Measurements from ENCODE around the gene EMC9.
"Not testable (repeated sequence)": the region's sequence is repeated elsewhere in the genome, so short reads cannot be mapped to it uniquely, and the experiment has no call there.

Gene EMC9

GRCh38 chr14:24108336-24108874 is 33.0 kb downstream of the EMC9 start:
- no peak for DNase-seq
- peak; percentile 16 for ATAC-seq

GRCh38 chr14:24106672-24107271 is 34.6 kb downstream of the EMC9 start:
- DNase-seq (no peak), ATAC-seq (no peak)

DNA sequence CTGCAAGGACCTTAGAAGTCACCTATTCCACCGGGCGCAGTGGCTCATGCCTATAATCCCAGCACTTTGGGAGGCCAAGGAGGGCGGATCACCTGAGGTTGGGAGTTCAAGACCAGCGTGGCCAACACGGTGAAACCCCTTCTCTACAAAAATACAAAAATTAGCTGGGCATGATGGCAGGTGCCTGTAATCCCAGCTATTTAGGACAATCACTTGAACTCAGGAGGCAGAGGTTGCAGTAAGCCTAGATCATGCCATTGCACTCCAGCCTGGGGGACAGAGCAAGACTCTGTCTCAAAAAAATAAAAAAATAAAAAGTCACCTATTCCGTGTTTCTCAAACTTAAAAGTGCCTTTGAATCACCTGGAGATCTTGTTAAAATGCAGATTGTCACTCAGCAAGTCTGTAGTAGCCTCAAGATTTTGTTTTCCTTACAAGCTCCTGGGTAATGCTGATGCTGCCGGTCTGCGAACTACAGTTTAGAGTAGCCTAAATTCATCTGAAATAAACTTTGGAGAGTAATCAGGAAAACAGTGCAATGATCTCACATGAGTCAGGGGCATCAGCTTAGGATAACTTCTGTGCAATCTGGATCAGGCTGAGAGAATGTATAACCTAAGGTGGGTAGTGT is 35.7 kb downstream of the EMC9 start:
- not testable (repeated sequence) for ATAC-seq, DNase-seq

DNA sequence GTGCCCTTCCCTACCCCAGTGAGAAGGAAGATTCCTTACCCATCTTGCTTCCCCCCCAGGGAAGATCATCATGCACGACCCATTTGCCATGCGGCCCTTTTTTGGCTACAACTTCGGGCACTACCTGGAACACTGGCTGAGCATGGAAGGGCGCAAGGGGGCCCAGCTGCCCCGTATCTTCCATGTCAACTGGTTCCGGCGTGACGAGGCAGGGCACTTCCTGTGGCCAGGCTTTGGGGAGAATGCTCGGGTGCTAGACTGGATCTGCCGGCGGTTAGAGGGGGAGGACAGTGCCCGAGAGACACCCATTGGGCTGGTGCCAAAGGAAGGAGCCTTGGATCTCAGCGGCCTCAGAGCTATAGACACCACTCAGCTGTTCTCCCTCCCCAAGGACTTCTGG is 37.9 kb downstream of the EMC9 start:
- no peak for ATAC-seq
- DNase-seq: no peak

- ATAC-seq: no peak
- no peak for DNase-seq
Measured at GRCh38 chr14:24102357-24103048, 38.9 kb downstream of the EMC9 start.

DNA sequence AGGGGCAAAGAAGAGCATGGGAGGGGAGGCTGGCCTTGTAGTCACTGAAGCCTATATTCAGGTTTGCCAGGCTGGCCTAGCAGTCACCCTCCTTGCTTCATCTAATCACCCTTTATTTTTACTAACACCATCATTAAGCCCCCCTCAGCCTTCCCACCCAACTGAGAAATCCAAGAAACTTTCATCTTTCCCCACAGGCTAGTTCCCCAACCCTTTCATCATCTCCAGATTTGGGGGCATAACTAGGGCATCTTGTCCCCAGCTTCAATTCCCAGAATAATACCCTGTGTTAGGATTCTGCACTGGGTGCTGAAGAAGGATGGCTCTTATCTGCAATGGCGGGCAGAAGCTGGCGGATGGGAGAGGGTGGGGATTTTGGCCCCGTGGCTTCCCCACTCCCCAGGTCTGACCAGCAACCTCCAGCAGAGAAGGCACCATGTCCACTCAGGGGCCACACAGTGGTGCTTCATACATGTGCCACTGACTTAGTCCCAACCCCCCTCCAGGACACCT is 40.4 kb downstream of the EMC9 start:
- DNase-seq (no peak), ATAC-seq (no peak)

GRCh38 chr14:24100197-24100981 is 41.0 kb downstream of the EMC9 start:
- ATAC-seq (no peak), DNase-seq (no peak)

GRCh38 chr14:24098927-24099813 is 42.2 kb downstream of the EMC9 start:
- ATAC-seq: no peak
- DNase-seq: no peak

GRCh38 chr14:24098229-24098926 is 43.0 kb downstream of the EMC9 start:
- ATAC-seq: no peak
- no peak for DNase-seq

GRCh38 chr14:24096545-24097181 is 44.7 kb downstream of the EMC9 start:
- ATAC-seq (no peak), DNase-seq (no peak)

- DNase-seq (peak; percentile 80), ATAC-seq (peak; percentile 66)
Measured at GRCh38 chr14:24095271-24096068, 45.9 kb downstream of the EMC9 start.

DNA sequence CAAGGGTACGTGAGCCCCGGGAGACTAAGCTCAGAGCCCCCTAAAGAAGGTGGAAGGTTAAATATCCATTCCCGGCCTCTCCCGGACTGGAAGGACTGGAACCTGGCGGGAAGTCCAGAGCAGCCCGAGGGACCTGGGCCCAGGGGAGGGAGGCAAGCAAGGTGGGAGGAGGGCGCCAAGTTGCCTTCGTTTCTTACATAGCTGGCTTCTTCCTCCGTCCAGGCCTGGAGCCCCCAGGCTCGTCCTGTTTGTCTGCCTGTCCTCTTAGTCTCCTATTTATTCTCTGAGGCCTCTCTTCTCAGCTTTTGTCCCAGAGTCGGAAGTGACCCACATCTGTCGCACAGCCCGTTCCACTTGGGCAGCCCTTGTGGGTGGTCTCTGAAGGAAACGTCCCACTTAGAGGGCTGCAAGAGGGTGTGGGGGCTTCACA is 46.5 kb downstream of the EMC9 start:
- no peak for ATAC-seq
- DNase-seq: no peak

- DNase-seq: peak; percentile 92
- peak; percentile 83 for ATAC-seq
Measured at GRCh38 chr14:24093901-24094840, 47.2 kb downstream of the EMC9 start, which contains the start of gene PCK2. PCK2 (plus strand) TSS chr14:24094311; CDS start chr14:24094406, 95 bp downstream.

DNA sequence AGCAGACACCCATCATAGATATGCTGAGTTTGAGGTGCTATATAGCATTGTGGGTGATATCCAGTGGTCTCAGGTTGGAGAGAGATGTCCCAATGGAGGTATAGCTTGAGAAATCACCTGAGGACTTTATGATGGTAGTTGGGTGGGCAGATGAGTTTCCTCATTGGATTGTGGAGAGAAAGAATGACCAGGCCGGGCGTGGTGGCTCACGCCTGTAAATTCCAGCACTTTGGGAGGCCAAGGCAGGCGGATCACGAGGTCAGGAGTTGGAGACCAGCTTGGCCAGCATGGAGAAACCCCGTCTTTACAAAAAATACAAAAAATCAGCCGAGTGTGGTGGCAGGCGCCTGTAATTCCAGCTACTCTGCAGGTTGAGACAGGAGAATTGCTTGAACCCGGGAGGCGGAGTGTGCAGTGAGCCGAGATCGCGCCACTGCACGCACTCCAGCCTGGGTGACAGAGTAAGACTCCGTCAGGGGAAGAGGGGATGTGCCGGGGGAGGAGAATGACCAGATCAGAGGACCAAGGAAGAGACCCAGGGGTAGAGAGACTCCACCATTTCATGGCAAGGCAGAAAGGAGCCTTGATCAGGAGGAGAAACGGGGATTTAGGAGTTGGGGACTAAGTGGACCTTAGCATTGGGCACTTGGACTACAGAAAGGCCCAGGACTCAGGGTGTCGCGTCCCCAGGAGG is 48.0 kb downstream of the EMC9 start:
- no peak for DNase-seq
- no peak for ATAC-seq

- no peak for ATAC-seq
- DNase-seq: no peak
Measured at GRCh38 chr14:24092505-24093206, 48.7 kb downstream of the EMC9 start.

- no peak for DNase-seq
- no peak for ATAC-seq
Measured at GRCh38 chr14:24092110-24092504, 49.3 kb downstream of the EMC9 start.

GRCh38 chr14:24089890-24090289 is 51.5 kb downstream of the EMC9 start:
- DNase-seq (no peak), ATAC-seq (no peak)
